ENCODE measurements around the gene PDZD11.
"Not testable (repeated sequence)": the region's sequence is repeated elsewhere in the genome, so short reads cannot be mapped to it uniquely, and the experiment has no call there.

The PDZD11 gene

GRCh38 chrX:70255452-70255851 is 34.3 kb downstream of the PDZD11 start:
- no peak for DNase-seq

GRCh38 chrX:70254909-70255308 is 34.8 kb downstream of the PDZD11 start:
- no peak for DNase-seq

- DNase-seq = no peak
Observed at GRCh38 chrX:70254063-70254400, 35.7 kb downstream of the PDZD11 start.

GRCh38 chrX:70253377-70254062 is 36.2 kb downstream of the PDZD11 start:
- no peak for DNase-seq

GRCh38 chrX:70252491-70252890 is 37.2 kb downstream of the PDZD11 start:
- no peak for DNase-seq

- DNase-seq = no peak
Observed at GRCh38 chrX:70247252-70247651, 42.5 kb downstream of the PDZD11 start.

GRCh38 chrX:70244881-70245280 is 44.8 kb downstream of the PDZD11 start:
- no peak for DNase-seq

- DNase-seq = not testable (repeated sequence)
Observed at GRCh38 chrX:70243601-70244000, 46.1 kb downstream of the PDZD11 start.

- no peak for DNase-seq
Observed at GRCh38 chrX:70241501-70241900, 48.2 kb downstream of the PDZD11 start.

- no peak for DNase-seq
Observed at GRCh38 chrX:70240751-70241150, 49.0 kb downstream of the PDZD11 start.
